A549 treated with dexamethasone at 1 μM for 4 hours (cell line): ENCODE measurements around the gene UBAP2L. TPM values are rescaled to one million over a fixed set of nuclear protein-coding genes. Genes with fewer than 3 reads are reported as not detected.

Experiments used
- total RNA-seq: library from RNA; stranded (reverse); fragments of 200-300 nt; extraction: Qiagen RNA extraction; gene quantifications from 5 replicates; pipeline ENCODE4 v1.2.3, GENCODE V29; 2022

Gene UBAP2L, protein sequence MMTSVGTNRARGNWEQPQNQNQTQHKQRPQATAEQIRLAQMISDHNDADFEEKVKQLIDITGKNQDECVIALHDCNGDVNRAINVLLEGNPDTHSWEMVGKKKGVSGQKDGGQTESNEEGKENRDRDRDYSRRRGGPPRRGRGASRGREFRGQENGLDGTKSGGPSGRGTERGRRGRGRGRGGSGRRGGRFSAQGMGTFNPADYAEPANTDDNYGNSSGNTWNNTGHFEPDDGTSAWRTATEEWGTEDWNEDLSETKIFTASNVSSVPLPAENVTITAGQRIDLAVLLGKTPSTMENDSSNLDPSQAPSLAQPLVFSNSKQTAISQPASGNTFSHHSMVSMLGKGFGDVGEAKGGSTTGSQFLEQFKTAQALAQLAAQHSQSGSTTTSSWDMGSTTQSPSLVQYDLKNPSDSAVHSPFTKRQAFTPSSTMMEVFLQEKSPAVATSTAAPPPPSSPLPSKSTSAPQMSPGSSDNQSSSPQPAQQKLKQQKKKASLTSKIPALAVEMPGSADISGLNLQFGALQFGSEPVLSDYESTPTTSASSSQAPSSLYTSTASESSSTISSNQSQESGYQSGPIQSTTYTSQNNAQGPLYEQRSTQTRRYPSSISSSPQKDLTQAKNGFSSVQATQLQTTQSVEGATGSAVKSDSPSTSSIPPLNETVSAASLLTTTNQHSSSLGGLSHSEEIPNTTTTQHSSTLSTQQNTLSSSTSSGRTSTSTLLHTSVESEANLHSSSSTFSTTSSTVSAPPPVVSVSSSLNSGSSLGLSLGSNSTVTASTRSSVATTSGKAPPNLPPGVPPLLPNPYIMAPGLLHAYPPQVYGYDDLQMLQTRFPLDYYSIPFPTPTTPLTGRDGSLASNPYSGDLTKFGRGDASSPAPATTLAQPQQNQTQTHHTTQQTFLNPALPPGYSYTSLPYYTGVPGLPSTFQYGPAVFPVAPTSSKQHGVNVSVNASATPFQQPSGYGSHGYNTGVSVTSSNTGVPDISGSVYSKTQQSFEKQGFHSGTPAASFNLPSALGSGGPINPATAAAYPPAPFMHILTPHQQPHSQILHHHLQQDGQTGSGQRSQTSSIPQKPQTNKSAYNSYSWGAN
- total RNA-seq = 91.5 to 130 TPM (median 125 TPM) in 5 replicates

GRCh38 chr1:154220071-154220969, at the start of gene UBAP2L:
UBAP2L (plus strand) TSS chr1:154220955; CDS start chr1:154225124, 4,169 bp downstream.

GRCh38 chr1:154191990-154192461, 28.7 kb upstream of the UBAP2L start, which contains the start of gene TPM3:
TPM3 (minus strand) TSS chr1:154192100; CDS start chr1:154192018, 82 bp downstream.

GRCh38 chr1:154206196-154206595, 14.6 kb upstream of the UBAP2L start, which contains the start of gene CFAP141:
CFAP141 (minus strand) TSS chr1:154206333; CDS start chr1:154206307, 26 bp downstream.

DNA sequence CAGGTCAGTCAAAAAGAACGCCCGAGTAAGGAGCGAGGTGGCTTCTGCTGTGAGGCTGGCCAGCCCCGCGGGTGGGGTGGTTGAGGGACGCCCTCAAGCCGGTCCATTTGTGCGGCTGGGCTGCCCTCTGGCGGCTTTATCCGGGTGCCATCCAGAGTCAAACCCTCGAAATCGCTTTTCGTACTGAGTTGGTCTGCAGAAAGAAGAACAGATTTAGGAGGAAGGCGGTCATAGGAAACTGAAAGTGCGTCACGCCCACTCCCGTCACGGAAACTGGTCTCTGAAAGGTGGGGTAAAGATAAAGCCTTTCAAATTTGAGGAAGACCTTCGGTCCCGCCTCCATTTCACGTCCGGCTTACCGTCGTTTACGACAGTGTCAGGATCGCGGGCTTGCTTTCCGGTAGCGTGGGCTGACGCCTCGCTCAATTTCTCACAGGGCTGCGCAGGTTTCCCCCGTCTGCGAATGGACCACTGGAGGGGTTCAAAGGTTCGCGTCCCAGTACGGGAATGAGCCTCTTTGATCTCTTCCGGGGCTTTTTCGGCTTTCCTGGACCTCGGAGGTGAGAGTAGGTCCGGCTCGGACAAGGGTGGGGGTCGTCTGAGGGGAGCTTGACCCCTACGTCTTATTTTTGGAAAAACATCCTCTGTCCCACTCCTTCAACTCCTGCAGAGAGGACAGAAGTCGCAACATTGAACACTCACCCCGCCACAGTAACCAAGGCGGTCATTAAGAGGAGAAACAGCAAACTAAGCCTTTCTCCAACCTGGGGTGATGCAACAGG, 51.7 kb downstream of the UBAP2L start, which contains the start of gene HAX1:
Gene HAX1 (plus strand): TSS at position 413 of the 782 bp plus-strand sequence. CDS start 95 bp downstream, at position 508.

Other genes starting within 250 kb of the UBAP2L start
- 106 to 145 TPM (median 124 TPM) in 5 replicates for gene JTB, start 243.3 kb upstream of the UBAP2L start, total RNA-seq
- 134 to 167 TPM (median 137 TPM) in 5 replicates for gene RAB13, start 234.6 kb upstream of the UBAP2L start, total RNA-seq
- gene RPS27, start 230.2 kb upstream of the UBAP2L start, total RNA-seq = 4,020 to 8,257 TPM (median 4,087 TPM) in 5 replicates
- 0.02 to 0.06 TPM in 2 of 5 replicates, not detected in the others for gene NUP210L, start 65.9 kb upstream of the UBAP2L start, total RNA-seq
- 480 to 593 TPM (median 541 TPM) in 5 replicates for gene TPM3, start 28.9 kb upstream of the UBAP2L start, total RNA-seq
- 0.34 TPM in 1 of 5 replicates, not detected in the others for gene CFAP141, start 14.6 kb upstream of the UBAP2L start, total RNA-seq
- 94.7 to 110 TPM (median 97.8 TPM) in 5 replicates for gene HAX1, start 51.7 kb downstream of the UBAP2L start, total RNA-seq
- not detected in 5 replicates for gene AQP10, start 100.1 kb downstream of the UBAP2L start, total RNA-seq
- gene ATP8B2, start 104.6 kb downstream of the UBAP2L start, total RNA-seq = 24.1 to 38.5 TPM (median 34.8 TPM) in 5 replicates
- gene IL6R, start 184.4 kb downstream of the UBAP2L start, total RNA-seq = 18.6 to 29.4 TPM (median 27.5 TPM) in 5 replicates